Trophoblast cell (in vitro differentiated cells and primary cell): ENCODE results near the gene CFAP97D1.

Experiments
- DNase-seq, 2 donors: peaks; one replicate each; pipeline ENCODE4 v3.0.0-alpha.2; 2016
- H2AFZ ChIP-seq: 2 replicates; pipeline ENCODE4 v1.6.1; 2013; ENCODE audit warnings: low read length, moderate library complexity, mild to moderate bottlenecking; ENCODE audit not compliant: insufficient read depth, poor library complexity
- H2AK5ac ChIP-seq: 2 replicates; pipeline ENCODE4 v1.6.1; 2013; ENCODE audit warnings: mild to moderate bottlenecking, low read length
- H2BK120ac ChIP-seq: 2 replicates; pipeline ENCODE4 v1.6.1; 2013; ENCODE audit warnings: low read length, mild to moderate bottlenecking, moderate library complexity; ENCODE audit not compliant: insufficient read depth, poor library complexity
- H2BK12ac ChIP-seq: 2 replicates; pipeline ENCODE4 v1.6.1; 2013; ENCODE audit warnings: mild to moderate bottlenecking, low read length, moderate library complexity
- H2BK5ac ChIP-seq: 2 replicates; pipeline ENCODE4 v1.6.1; 2013; ENCODE audit warnings: low read length, low read depth, moderate library complexity, mild to moderate bottlenecking; ENCODE audit not compliant: poor library complexity
- H3K14ac ChIP-seq: 2 replicates; pipeline ENCODE4 v1.6.1; 2013; ENCODE audit warnings: mild to moderate bottlenecking, low read length
- H3K18ac ChIP-seq: 2 replicates; pipeline ENCODE4 v1.6.1; 2013; ENCODE audit warnings: mild to moderate bottlenecking, low read length
- H3K23ac ChIP-seq: 2 replicates; pipeline ENCODE4 v1.6.1; 2013; ENCODE audit warnings: low read length
- H3K27ac ChIP-seq: 2 replicates; pipeline ENCODE4 v1.5.1; 2013; ENCODE audit warnings: low read depth, mild to moderate bottlenecking, inconsistent platforms, low read length, moderate library complexity
- H3K27me3 ChIP-seq: 2 replicates; pipeline ENCODE4 v1.6.1; 2013; ENCODE audit warnings: inconsistent platforms, mild to moderate bottlenecking, low read length, moderate library complexity; ENCODE audit not compliant: insufficient read depth
- H3K36me3 ChIP-seq, 2 experiments: 1 replicate in 1 of 2; 2 replicates in 1 of 2; pipeline ENCODE4 v1.6.1; 2013; ENCODE audit warnings: low read length in 2 of 2, mild to moderate bottlenecking in 2 of 2, moderate library complexity in 1 of 2; ENCODE audit not compliant: insufficient read depth in 2 of 2, control insufficient read depth in 1 of 2
- H3K4ac ChIP-seq: 2 replicates; pipeline ENCODE4 v1.6.1; 2013; ENCODE audit warnings: low read depth, mild to moderate bottlenecking, low read length, moderate library complexity
- H3K4me1 ChIP-seq, 2 experiments: 1 replicate in 1 of 2; 2 replicates in 1 of 2; pipeline ENCODE4 v1.6.1; 2013; ENCODE audit warnings: low read length in 2 of 2, mild to moderate bottlenecking in 2 of 2, moderate library complexity in 1 of 2; ENCODE audit not compliant: insufficient read depth in 2 of 2, control insufficient read depth in 1 of 2
- H3K4me2 ChIP-seq: 2 replicates; pipeline ENCODE4 v1.6.1; 2013; ENCODE audit warnings: inconsistent platforms, mild to moderate bottlenecking, low read length, moderate library complexity
- H3K4me3 ChIP-seq: 2 replicates; pipeline ENCODE4 v1.5.1; 2013; ENCODE audit warnings: mild to moderate bottlenecking, low read depth, low read length, inconsistent platforms
- H3K79me1 ChIP-seq: one replicate; pipeline ENCODE4 v1.6.1; 2013; ENCODE audit warnings: low read length
- H3K79me2 ChIP-seq: 2 replicates; pipeline ENCODE4 v1.6.1; 2013; ENCODE audit warnings: low read length, mild to moderate bottlenecking; ENCODE audit not compliant: control insufficient read depth, insufficient read depth, poor library complexity
- H3K9ac ChIP-seq: 2 replicates; pipeline ENCODE4 v1.6.1; 2013; ENCODE audit warnings: mild to moderate bottlenecking, low read length
- H3K9me3 ChIP-seq: 2 replicates; pipeline ENCODE4 v1.6.1; 2013; ENCODE audit warnings: low read depth, mild to moderate bottlenecking, control low read depth, inconsistent platforms, low read length; ENCODE audit not compliant: insufficient read depth
- H4K12ac ChIP-seq: 2 replicates; pipeline ENCODE4 v1.6.1; 2013; ENCODE audit warnings: low read depth, mild to moderate bottlenecking, low read length, moderate library complexity
- H4K8ac ChIP-seq: 2 replicates; pipeline ENCODE4 v1.6.1; 2013; ENCODE audit warnings: low read depth, mild to moderate bottlenecking, low read length, moderate library complexity
- H4K91ac ChIP-seq: one replicate; pipeline ENCODE4 v1.6.1; 2013; ENCODE audit warnings: low read depth, mild to moderate bottlenecking, low read length, moderate library complexity
- WGBS: extraction: QIAGEN DNeasy Blood & Tissue Kit; methylation state at CpG from one replicate; pipeline ENCODE4 v1.1.7; 2013; ENCODE audit warnings: missing lambda C conversion rate; ENCODE audit not compliant: insufficient read length, insufficient coverage; ENCODE audit errors: extremely low coverage; 5-methylcytosine and 5-hydroxymethylcytosine counted together

Gene CFAP97D1

GRCh38 chr17:43822570-43823190 is 42.4 kb downstream of the CFAP97D1 start:
- Histone ChIP-seq H3K4me3 (no peak overlapping the region), H3K79me1 (no peaks in the 10 kb centered on the region), H3K4me2 (no peak overlapping the region), H4K12ac (no peak overlapping the region), H3K27me3 (no peaks in the 10 kb centered on the region), H3K9me3 (peaks cover 1% of the 10 kb centered on the region), H2AFZ (no peak overlapping the region), H2BK5ac (no peak overlapping the region), H3K4me1 (no peaks in the 10 kb centered on the region), H3K36me3 (no peaks in the 10 kb centered on the region), H3K27ac (no peak overlapping the region), H2BK12ac (no peak overlapping the region), H3K14ac (no peak overlapping the region), H3K9ac (no peak overlapping the region), H4K8ac (no peak overlapping the region), H3K79me2 (no peaks in the 10 kb centered on the region), H3K4ac (no peak overlapping the region), H3K18ac (no peak overlapping the region), H4K91ac (no peak overlapping the region), H2BK120ac (no peak overlapping the region), H3K23ac (no peak overlapping the region), H2AK5ac (no peak overlapping the region)
- no peak for DNase-seq
- no CpG with 5 or more reads among the region's 5 CpGs for WGBS

- Histone ChIP-seq H3K9ac (no peak overlapping the region), H3K79me1 (no peaks in the 10 kb centered on the region), H2BK120ac (no peak overlapping the region), H4K12ac (no peak overlapping the region), H3K4me1 (no peaks in the 10 kb centered on the region), H3K4me3 (no peak overlapping the region), H2BK5ac (no peak overlapping the region), H3K27ac (no peak overlapping the region), H3K4ac (no peak overlapping the region), H3K9me3 (peaks cover 1% of the 10 kb centered on the region), H2AK5ac (no peak overlapping the region), H3K23ac (no peak overlapping the region), H4K8ac (no peak overlapping the region), H3K4me2 (no peak overlapping the region), H2AFZ (no peak overlapping the region), H3K14ac (no peak overlapping the region), H4K91ac (no peak overlapping the region), H3K36me3 (no peaks in the 10 kb centered on the region), H3K18ac (no peak overlapping the region), H3K27me3 (no peaks in the 10 kb centered on the region), H2BK12ac (no peak overlapping the region), H3K79me2 (no peaks in the 10 kb centered on the region)
- no peak for DNase-seq
- WGBS = no CpG with 5 or more reads among the region's 10 CpGs
Observed at GRCh38 chr17:43823350-43824084, 43.3 kb downstream of the CFAP97D1 start.

- no peak overlapping the region for H3K23ac ChIP-seq
- H3K9me3 ChIP-seq = peaks cover 1% of the 10 kb centered on the region
- WGBS = no CpG with 5 or more reads among the region's 12 CpGs
- H4K91ac ChIP-seq = no peak overlapping the region
- H3K4ac ChIP-seq = no peak overlapping the region
- H3K4me2 ChIP-seq = no peak overlapping the region
- H2BK12ac ChIP-seq = no peak overlapping the region
- H3K18ac ChIP-seq = no peak overlapping the region
- H2AK5ac ChIP-seq = no peak overlapping the region
- H4K12ac ChIP-seq = no peak overlapping the region
- no peak overlapping the region for H3K27ac ChIP-seq
- H3K79me2 ChIP-seq = no peaks in the 10 kb centered on the region
- no peak for DNase-seq
- H2BK120ac ChIP-seq = no peak overlapping the region
- no peaks in the 10 kb centered on the region for H3K79me1 ChIP-seq
- H3K14ac ChIP-seq = no peak overlapping the region
- no peaks in the 10 kb centered on the region for H3K36me3 ChIP-seq
- H3K9ac ChIP-seq = no peak overlapping the region
- H3K4me3 ChIP-seq = no peak overlapping the region
- no peak overlapping the region for H2BK5ac ChIP-seq
- no peaks in the 10 kb centered on the region for H3K27me3 ChIP-seq
- H3K4me1 ChIP-seq = no peaks in the 10 kb centered on the region
- no peak overlapping the region for H4K8ac ChIP-seq
- no peak overlapping the region for H2AFZ ChIP-seq
Observed at GRCh38 chr17:43825567-43825966, 45.3 kb downstream of the CFAP97D1 start.

- H3K27ac ChIP-seq = no peak overlapping the region
- H3K79me2 ChIP-seq = no peaks in the 10 kb centered on the region
- no peak overlapping the region for H2AFZ ChIP-seq
- no peaks in the 10 kb centered on the region for H3K4me1 ChIP-seq
- no peak overlapping the region for H2BK12ac ChIP-seq
- no peaks in the 10 kb centered on the region for H3K36me3 ChIP-seq
- no peak overlapping the region for H3K23ac ChIP-seq
- no peak overlapping the region for H2BK5ac ChIP-seq
- no peak overlapping the region for H3K4me3 ChIP-seq
- H3K14ac ChIP-seq = no peak overlapping the region
- no peaks in the 10 kb centered on the region for H3K27me3 ChIP-seq
- H3K79me1 ChIP-seq = no peaks in the 10 kb centered on the region
- no peak overlapping the region for H3K9ac ChIP-seq
- no peak overlapping the region for H4K8ac ChIP-seq
- no peak overlapping the region for H4K91ac ChIP-seq
- DNase-seq = no peak
- no peak overlapping the region for H4K12ac ChIP-seq
- no peak overlapping the region for H3K18ac ChIP-seq
- H2BK120ac ChIP-seq = no peak overlapping the region
- no CpG with 5 or more reads among the region's 7 CpGs for WGBS
- no peak overlapping the region for H2AK5ac ChIP-seq
- peaks cover 1% of the 10 kb centered on the region for H3K9me3 ChIP-seq
- H3K4ac ChIP-seq = no peak overlapping the region
- H3K4me2 ChIP-seq = no peak overlapping the region
Observed at GRCh38 chr17:43826206-43826605, 46.0 kb downstream of the CFAP97D1 start.
